HG03469 (cell line): ENCODE data around the gene NSUN7.
"Not testable (repeated sequence)": the region's sequence is repeated elsewhere in the genome, so short reads cannot be mapped to it uniquely, and the experiment has no call there.

ENCODE experiments used
- ATAC-seq: cut with Tn5 transposase; IDR thresholded peaks from one replicate; pipeline ENCODE4 v1.9.1; 2021; ENCODE audit warnings: mild to moderate bottlenecking, moderate library complexity, moderate number of reproducible peaks; ENCODE audit not compliant: unreplicated experiment

Gene NSUN7

GRCh38 chr4:40812386-40812785 is 62.6 kb downstream of the NSUN7 start:
- no peak for ATAC-seq

GRCh38 chr4:40812856-40813255 is 63.1 kb downstream of the NSUN7 start:
- ATAC-seq = no peak

GRCh38 chr4:40817157-40817556 is 67.4 kb downstream of the NSUN7 start:
- not testable (repeated sequence) for ATAC-seq

- ATAC-seq = no peak
Measured at GRCh38 chr4:40820101-40820500, 70.3 kb downstream of the NSUN7 start.

GRCh38 chr4:40822420-40823166 is 72.8 kb downstream of the NSUN7 start:
- ATAC-seq = no peak

- no peak for ATAC-seq
Measured at GRCh38 chr4:40825014-40825838, 75.5 kb downstream of the NSUN7 start.

- no peak for ATAC-seq
Measured at GRCh38 chr4:40826821-40827220, 77.1 kb downstream of the NSUN7 start.

- no peak for ATAC-seq
Measured at GRCh38 chr4:40827758-40828157, 78.0 kb downstream of the NSUN7 start.

GRCh38 chr4:40828661-40829060 is 78.9 kb downstream of the NSUN7 start:
- no peak for ATAC-seq

GRCh38 chr4:40829586-40829985 is 79.8 kb downstream of the NSUN7 start:
- ATAC-seq = no peak

- ATAC-seq = no peak
Measured at GRCh38 chr4:40831146-40831907, 81.6 kb downstream of the NSUN7 start.

- no peak for ATAC-seq
Measured at GRCh38 chr4:40832175-40832574, 82.4 kb downstream of the NSUN7 start.

- no peak for ATAC-seq
Measured at GRCh38 chr4:40833212-40833611, 83.5 kb downstream of the NSUN7 start.

- no peak for ATAC-seq
Measured at GRCh38 chr4:40837094-40837870, 87.5 kb downstream of the NSUN7 start.

GRCh38 chr4:40838742-40839141 is 89.0 kb downstream of the NSUN7 start:
- ATAC-seq = no peak

- no peak for ATAC-seq
Measured at GRCh38 chr4:40840255-40840984, 90.7 kb downstream of the NSUN7 start.

GRCh38 chr4:40840985-40841571 is 91.3 kb downstream of the NSUN7 start:
- peak; percentile 57 for ATAC-seq

- no peak for ATAC-seq
Measured at GRCh38 chr4:40842318-40842717, 92.6 kb downstream of the NSUN7 start.

- ATAC-seq = no peak
Measured at GRCh38 chr4:40842725-40843423, 93.1 kb downstream of the NSUN7 start.
